ENCODE measurements around the gene GATA2. TPM values are rescaled to one million over a fixed set of nuclear protein-coding genes. Genes with fewer than 3 reads are reported as not detected.

Gene GATA2
- total RNA-seq, 2 experiments from 2014 or later: 0.16 to 0.17 TPM

DNA sequence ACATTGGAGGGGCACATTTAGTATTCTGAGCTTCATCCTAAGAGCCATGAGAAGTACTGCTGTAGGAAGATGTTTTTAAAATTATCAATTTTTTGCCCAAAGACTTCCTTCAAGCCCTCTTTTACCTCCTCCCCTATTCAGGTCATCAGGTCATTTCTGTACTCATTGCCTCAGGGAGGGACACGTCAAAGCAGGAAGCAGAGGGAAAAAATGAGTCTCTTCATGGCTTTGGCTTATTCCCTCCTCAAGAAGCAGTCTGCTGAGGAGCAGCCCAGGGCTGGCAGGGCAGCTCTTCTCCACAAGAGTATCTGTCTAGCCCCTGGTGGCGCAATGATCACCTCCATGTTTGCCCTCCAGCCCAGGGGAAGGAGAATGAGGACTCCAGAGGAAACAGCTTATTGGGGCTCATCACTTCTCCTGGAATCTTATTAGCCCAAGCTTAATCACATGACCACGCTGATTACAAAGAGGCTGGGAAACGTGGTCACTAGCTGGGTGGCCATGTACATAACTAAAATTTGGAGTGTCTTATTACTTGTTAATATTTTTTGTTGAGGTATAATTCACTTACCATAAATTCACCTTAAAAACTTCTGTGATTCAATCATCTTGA lies 44.2 kb upstream of the GATA2 start:
- H3K4me1 ChIP-seq (ENCODE audit: insufficient read depth, low read length): no peaks in the 10 kb centered on the region
- no peak overlapping the region for H3K27ac ChIP-seq (ENCODE audit: low read depth in 1 of 2, low read length in 2 of 2)
- no peak overlapping the region for H3K4me3 ChIP-seq (ENCODE audit: low read length)
- Mint-ChIP-seq H3K9me3 (no peaks in the 10 kb centered on the region), H3K4me1 (ENCODE audit: low read depth) (no peaks in the 10 kb centered on the region), H3K4me3 (no peak overlapping the region), H3K27ac (no peak overlapping the region), H3K36me3 (ENCODE audit: low read depth) (no peaks in the 10 kb centered on the region), H3K27me3 (peaks cover 92% of the 10 kb centered on the region)
- ChIA-PET CTCF (no interaction called here), POLR2A (no interaction called here)
- no peak for TF ChIP-seq CTCF (IDR thresholded peaks at IDR 0.05)
- intact Hi-C loops (cut with DNase I, micrococcal nuclease): no loop called here
- ATAC-seq (ENCODE audit: poor library complexity) (no peak), DNase-seq (no peak)
- no peaks in the 10 kb centered on the region for H3K36me3 ChIP-seq (ENCODE audit: insufficient read depth, low read length)
- H3K27me3 ChIP-seq (ENCODE audit: control insufficient read depth in 1 of 2, insufficient read depth in 2 of 2, low read length in 2 of 2): peaks cover 31 to 33% of the 10 kb centered on the region in 2 experiments
- H3K9me3 ChIP-seq (ENCODE audit: control insufficient read depth in 1 of 2, insufficient read depth in 1 of 2, low read length in 2 of 2): no peaks in the 10 kb centered on the region

GRCh38 chr3:128532012-128532983 lies 39.3 kb upstream of the GATA2 start:
- no peak overlapping the region for H3K4me3 Mint-ChIP-seq
- H3K27ac Mint-ChIP-seq: no peak overlapping the region

More at GRCh38 chr3:128532012-128532983, 39.3 kb upstream of the GATA2 start:
- H3K27ac ChIP-seq (ENCODE audit: low read depth in 1 of 2, low read length in 2 of 2): no peak overlapping the region
- ChIA-PET POLR2A (no interaction called here), CTCF (no interaction called here)
- DNase-seq (no peak), ATAC-seq (ENCODE audit: poor library complexity) (no peak)
- H3K4me1 ChIP-seq (ENCODE audit: insufficient read depth, low read length): no peaks in the 10 kb centered on the region
- no peaks in the 10 kb centered on the region for H3K4me1 Mint-ChIP-seq (ENCODE audit: low read depth)
- H3K36me3 ChIP-seq (ENCODE audit: insufficient read depth, low read length): no peaks in the 10 kb centered on the region
- no peaks in the 10 kb centered on the region for H3K36me3 Mint-ChIP-seq (ENCODE audit: low read depth)
- no peak overlapping the region for H3K4me3 ChIP-seq (ENCODE audit: low read length)
- intact Hi-C loops (cut with DNase I, micrococcal nuclease): no loop called here
- no peaks in the 10 kb centered on the region for H3K9me3 ChIP-seq (ENCODE audit: control insufficient read depth in 1 of 2, insufficient read depth in 1 of 2, low read length in 2 of 2)
- peaks cover 26 to 30% of the 10 kb centered on the region in 2 experiments for H3K27me3 ChIP-seq (ENCODE audit: control insufficient read depth in 1 of 2, insufficient read depth in 2 of 2, low read length in 2 of 2)
- TF ChIP-seq CTCF (IDR thresholded peaks at IDR 0.05): no peak
- no peaks in the 10 kb centered on the region for H3K9me3 Mint-ChIP-seq
- H3K27me3 Mint-ChIP-seq: peaks cover 57% of the 10 kb centered on the region

Data from CD4-positive, alpha-beta T cell (primary cell).